Measurements from ENCODE around the gene P2RY8.
"Not testable (repeated sequence)": the region's sequence is repeated elsewhere in the genome, so short reads cannot be mapped to it uniquely, and the experiment has no call there.

The P2RY8 gene

DNA sequence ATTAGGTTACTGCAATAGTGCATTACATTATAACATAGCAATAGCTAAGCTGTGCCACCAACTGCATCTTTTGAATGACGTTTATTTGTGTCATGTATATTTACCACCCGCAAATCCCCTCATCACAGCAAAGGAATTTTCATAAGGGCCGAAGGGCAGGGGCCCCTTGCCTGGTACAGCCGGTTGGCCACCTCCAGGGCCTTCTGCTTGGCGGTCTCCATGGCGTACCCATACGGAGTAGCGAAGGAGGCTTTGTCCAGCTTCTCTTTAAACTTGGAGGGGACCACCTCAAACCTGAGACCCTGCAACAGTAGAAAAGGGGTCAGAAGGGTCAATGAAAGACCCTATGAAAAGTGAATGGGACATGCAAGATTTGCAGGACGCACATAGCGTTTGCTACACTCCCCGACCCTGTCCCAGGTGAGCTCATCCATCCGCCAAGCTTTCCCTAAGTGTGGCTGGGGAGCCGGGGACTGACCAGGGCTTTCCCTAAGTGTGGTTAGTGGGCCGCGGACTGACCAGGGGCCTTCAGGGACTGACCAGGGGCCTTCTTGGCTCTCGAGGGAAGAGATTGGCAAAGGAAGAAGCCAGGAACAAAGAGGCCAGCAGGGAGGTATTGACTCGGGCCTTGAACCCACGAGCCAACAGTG is 94.8 kb downstream of the P2RY8 start:
- DNase-seq = no peak

DNA sequence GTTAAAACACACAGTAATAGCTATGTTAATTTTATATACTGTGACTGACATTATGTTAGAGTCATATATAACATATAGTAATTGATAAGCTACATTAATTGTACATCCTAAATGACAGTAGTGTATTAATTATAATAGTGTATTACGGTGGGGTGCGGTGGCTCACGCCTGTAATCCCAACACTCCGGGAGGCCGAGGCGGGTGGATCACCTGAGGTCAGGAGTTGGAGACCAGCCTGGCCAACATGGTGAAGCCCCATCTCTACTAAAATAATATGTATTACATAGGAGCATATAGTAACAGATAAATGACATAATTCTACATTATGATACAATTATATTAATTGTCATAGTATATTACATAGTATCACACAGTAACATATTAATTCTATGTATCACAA is 96.5 kb downstream of the P2RY8 start:
- DNase-seq = no peak

DNA sequence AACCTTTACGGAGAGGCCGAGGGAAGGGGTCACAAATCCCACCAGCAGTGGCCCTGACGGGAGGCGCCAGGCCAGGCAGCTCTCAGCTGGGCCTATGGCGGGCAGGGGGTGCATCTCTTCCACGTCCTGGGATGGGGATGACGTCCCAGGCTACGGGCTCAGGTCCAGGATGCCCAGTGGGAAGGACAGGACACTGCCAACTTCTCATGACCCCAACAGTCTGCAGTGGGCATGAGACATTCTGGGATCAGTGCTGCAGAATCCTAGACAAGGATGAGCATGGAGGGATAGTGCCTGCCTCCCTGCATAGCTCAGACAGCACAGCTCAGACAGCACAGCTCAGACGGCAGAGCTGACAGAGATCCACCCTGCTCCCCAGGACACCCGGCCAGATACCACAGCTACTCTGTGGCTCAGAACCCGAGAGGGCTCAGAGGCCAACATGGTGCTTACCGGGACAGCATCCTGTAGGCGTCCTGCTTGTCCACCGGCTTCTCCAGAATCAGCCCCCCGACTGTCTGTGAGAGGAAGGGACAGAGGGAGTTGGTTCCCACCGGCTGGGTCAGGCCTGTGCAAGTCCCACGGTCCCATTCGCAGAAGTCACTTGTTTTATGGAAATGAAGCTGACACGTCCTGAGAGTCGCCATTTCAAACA is 101.6 kb downstream of the P2RY8 start:
- DNase-seq = no peak

DNA sequence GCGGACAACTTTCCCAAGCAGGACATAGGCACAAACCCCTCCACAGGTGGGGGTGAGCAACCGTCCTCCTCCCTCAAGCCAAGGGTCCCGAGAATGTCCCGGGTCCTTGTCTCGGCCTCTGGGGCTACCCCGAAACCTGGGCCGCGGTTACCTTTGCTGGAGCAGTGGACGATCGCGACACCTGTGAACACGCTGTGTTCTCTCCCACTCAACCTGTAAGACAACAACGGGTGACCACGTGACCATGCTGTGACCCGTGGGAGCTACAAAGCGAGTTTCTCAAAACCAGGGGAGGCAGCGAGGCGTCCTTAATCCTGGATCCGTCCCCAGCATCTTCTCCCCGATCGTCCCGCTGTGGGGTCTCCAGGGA is 102.1 kb downstream of the P2RY8 start:
- no peak for DNase-seq

DNA sequence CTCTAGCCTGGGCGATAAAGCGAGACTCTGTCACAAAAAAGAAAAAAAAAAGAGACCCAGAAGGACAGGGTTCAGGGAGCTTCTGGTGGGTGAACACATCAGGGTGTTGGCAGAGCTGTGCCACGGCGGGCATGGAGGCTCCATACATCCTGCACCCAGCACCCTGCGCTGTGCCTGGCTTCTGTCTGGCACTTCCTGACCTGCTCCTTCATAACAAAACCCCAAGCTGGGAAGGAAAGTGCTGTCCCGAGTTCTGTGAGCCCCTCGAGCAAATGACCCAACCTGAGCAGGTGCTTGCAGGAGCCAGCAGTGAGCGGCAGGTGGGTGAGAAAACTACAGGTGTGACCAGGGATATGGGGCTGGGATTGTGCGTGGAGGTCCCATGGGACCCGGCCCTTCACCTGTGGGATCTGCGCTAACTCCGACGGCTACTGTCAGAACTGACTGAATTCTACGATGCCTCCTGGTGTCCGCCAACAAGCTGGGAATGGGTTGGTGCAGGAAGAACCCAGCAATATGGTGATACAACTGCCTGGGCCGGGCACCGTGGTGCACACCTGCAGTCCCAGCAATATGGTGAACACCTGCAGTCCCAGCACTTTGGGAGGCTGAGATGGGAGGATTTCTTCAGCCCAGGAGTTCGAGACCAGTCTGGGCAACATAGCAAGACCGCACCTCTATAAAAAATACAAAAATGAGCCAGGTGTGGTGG is 103.2 kb downstream of the P2RY8 start:
- no peak for DNase-seq

DNA sequence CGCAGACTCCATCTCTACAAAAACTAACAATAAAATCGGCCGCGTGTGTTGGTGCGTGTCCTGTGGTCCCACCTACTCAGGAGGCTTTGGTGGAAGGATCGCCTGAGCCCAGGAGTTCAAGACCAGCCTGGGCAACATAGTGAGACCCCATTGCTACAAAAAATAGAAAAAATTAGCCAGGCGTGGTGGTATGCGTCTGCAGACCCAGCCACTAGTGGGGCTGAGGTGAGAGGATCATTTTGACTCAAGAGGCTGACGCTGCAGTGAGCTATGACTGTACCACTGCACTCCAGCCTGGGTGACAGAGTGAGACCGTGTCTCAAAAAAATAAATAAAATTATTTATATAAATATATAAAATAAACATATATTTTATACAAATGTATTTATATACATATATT is 106.5 kb downstream of the P2RY8 start:
- DNase-seq = peak; percentile 50

DNA sequence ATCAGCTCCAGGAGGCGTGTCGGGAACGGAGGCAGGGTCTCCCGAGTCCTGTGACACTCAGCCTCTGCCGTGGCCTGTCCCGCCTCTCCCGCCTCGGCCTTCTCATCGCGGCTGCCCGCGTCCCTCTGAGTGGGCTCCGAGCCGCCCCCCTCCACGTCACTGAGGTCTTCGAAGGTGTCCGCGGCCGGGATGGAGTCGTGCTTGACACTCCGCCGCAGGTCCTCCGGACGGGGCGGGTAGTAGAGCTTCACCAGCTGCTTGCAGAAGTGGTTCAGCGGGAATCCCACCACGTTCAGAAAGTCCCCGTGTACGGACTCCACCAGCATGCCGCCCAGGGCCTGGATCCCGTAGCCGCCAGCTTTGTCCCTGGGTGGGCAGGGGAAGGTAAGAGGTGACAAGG is 109.2 kb downstream of the P2RY8 start:
- no peak for DNase-seq

DNA sequence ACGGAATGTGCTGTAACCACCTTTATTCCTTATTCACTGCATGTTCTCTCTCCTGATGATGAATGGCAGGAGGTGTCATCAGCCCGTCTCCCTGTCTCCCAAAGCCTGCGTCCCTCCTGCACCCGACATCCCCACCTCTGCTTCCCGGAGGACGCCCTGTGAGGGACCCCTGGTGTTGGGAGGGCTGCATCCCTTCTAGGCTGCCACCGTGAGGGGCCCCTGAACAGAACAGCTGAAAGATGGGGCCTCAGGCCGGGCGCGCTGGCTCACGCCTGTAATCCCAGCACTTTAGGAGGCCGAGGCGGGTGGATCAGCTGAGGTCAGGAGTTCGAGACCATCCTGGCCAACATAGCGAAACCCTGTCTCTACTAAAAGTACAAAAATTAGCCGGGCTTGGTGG is 110.7 kb downstream of the P2RY8 start:
- DNase-seq = not testable (repeated sequence)

DNA sequence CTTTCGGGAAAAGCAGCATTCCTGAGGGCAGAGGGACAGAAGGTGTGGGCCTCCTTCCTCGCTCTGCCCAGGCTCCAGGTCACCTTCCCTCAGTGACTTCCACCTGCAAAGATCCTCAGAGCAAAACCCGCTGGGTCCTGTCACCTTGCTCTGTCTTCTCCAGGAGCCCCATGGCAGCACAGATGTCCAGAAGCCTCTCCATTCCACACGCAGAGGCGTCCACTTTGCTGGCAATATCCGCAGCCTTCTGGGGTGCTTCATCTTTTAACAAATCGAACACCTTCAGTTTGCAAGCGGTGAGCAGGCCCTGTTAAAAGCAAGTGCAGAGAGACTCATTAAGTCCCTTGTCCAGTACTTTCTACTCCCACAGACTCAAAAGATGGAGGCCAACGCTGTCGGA is 111.6 kb downstream of the P2RY8 start:
- DNase-seq = no peak

DNA sequence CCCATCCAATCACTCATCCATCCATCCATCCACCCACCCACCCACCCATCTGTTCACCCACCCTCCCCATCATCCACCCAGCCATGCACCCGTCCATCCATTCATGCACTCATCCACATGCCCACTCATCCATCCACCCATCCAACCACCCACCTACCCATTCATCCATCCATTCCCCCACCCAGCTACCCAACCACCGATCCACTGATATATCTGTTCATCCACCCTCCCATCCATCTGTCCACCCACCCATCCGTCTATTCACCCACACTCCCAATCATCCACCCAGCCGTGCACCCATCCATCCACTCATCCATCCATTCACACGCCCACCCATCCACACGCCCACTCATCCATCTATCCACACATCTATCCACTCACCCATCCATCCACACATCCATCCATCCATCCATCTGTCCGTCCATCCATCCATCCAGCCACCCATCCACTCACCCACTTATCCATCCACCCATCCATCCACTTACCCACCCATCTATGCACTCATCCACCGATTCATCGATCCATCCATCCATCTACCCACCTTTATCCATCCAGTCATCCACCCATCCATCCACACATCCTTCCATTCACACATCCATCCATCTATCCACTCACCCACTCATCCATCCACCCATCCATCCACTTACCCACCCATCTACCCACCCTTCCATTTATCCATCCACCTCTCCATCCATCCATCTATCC is 112.7 kb downstream of the P2RY8 start:
- no peak for DNase-seq

DNA sequence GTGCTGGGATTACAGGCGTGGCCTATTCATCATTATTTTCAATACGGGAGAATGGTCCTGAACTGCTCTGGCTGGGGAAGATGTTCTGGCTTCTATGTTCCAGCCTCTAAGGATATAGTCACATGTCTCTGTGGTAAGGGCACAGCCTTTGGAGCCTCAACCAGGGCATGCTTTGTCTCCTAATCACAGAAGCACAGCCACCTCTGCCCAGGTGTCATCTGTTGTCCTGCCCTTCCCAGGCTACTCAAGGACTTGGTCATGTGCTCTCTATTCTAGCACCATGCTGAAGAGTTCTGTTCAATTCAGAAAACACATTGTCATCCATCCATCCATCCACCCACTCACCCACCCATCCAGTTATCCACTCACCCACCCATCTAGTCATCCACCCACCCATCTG is 113.8 kb downstream of the P2RY8 start:
- no peak for DNase-seq

DNA sequence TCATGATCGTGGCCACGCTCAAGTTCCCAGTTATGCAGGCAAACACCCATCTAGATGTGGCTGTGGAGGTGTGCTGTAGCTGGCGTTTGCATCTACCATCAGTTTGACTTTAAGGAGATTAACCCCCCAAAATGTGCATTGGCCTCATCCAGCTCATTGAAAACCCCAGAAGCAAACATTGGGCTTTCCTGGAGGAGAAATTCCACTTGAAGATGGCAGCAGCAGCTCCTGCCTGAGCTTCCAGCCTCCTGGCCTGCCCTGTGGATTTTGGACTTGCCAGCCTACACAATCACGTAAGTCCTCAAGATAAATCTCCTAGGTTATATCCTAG is 114.9 kb downstream of the P2RY8 start:
- DNase-seq = no peak

DNA sequence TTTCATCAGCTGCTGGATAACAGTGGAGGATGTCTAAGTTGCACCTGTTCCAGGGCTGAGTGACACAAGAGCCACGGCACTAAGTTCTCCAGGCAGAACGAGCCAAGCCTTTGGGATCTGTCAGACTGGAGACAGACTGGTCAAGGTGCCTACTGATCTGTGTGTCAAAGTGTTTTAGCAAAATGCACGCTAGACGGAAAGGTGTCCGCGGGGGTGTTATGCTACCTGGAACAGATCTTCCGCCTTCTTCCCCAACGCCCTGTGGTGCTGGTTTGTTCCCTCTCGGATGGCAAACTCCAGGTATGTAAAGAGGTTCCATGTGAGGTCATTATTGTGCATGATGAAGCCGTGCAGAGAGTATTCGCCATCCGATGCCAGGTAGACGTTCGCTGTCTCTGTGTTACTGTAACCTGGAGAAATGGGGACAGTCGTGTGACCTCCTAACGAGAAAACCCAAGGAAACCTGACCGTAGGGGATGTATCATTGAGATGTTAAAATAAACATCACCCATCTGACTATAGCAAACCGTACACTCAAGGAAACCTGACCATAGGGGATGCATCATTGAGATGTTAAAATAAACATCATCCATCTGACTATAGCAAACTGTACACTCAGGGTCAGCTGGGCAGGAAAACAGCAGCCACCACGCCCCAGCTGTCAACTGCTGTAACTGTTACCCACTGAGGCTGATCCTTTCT is 115.4 kb downstream of the P2RY8 start:
- no peak for DNase-seq

DNA sequence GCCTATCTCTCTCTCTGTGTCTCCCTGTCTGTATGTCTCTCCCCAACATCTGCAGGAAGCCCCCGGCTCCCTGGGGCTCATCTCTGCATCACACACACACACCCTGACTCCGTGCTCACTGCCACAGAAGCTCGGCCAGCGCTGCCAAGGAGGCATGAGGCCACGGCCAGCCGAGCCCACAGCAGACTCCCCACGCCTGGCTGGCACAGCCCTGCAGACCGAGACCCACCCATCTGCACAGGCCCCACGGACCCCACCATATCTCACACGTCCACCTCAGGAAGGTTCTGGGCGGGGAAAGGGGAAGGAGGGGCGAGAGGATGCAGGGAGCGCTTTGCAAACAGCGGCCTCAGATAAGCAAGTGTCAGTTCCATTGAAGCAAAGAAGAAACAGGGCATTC is 116.6 kb downstream of the P2RY8 start:
- no peak for DNase-seq

DNA sequence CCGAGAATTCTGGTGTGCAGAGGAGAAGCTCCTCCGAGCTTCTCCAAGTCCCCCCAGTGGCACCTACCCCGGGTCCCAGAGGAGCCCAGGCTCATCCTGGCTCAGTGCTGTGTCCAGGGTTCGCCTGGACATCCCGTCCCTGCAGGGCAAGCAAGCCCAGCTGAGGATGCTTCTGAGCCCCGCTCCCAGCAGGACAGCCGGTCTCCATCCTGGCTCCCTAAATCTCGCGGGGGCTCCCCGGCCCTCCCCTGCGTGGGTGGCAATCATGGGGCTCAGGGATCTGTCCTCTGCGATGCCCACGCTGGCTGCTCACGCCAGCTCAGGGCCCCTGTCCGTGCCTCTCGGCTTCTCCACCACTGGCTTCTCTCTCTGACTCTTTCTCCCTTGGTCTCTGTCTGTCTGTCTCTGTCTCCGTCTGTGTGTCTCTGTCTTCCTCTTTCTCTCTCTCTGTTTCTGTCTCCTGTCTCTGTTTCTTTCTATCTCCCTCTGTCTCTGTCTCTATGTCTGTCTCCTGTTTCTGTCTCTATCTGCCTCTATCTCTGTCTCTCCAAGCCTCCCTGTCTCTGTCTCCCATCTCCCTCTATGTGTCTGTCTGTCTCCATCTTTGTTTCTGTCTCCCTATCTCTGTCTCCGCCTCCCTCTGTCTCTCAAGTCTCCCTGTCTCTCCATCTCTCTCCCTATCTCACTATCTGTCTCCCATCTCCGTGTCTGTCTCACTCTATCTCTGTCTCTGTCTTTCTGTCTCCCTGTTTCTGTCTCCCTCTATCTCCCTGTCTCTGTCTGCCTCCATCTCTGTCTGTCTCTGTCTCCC is 117.2 kb downstream of the P2RY8 start:
- DNase-seq = no peak

DNA sequence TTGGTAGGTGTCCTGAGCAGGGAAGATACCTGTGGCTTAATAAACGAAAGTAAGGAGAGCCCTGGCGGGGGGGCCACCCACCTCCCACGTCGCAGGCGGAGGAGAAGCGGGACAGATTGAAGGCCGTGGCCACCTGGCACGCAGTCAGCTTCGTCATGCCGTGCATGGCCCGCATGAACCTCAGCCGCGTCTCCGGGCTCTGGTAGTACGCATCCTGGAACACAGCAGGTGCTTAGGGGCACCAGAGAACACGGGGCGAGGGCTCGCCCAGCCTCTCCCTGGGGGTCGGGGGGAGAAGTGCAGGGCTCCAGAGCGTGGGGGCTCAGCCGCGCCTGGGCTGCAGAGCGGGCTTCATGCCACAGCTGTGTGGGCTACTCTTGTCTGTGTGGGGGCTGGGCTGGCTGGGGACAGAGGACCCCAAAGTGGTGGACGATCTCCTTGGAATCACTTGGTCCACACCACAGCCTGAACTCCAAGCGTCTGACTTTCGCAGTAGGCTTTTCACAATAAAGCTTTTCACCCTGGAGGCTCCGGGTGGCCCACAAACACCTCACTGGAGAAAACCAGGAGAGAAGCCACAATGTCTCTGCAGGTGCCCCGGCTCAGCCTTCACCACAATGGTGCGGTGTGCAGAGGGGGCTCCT is 118.0 kb downstream of the P2RY8 start:
- DNase-seq = no peak

DNA sequence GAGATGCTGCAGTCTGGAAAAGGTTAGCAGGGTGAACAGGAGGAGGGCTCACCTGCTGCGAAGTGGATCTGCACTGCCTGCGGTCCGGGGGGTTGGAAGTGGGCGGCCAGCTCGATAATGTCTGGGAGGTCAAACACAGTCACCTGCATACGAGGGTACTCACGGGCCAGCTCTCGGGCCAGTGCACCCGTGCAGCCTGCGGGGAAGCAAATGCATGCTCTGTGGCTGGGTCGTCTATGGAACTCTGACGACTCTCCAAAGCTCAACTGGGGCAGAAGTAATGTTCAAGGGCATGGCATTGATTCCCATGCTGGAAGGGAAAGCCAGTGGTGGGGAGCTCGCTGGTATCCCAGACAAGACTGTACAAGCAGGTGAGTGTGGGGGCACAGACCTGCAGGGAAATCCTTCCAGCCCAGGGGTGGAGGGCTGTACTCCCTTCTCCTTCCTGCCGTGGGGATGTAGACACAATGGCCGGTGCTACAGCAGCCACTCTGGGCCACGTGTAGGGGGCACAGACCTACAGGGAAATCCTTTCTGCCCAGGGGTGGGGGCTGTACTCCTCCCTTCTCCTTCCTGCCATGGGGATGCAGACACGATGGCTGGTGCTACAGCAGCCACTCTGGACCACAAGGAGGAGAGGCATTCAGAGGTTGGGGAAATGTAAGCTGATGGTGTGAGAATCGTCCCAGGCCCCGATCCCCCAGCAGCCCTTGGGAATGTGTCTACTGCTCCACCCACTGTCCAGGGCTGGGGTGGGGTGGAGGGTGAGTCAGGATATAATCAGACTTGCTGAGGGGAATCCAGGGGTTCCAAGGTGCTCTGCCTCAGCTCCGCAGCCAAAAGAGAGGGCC is 118.8 kb downstream of the P2RY8 start:
- no peak for DNase-seq

DNA sequence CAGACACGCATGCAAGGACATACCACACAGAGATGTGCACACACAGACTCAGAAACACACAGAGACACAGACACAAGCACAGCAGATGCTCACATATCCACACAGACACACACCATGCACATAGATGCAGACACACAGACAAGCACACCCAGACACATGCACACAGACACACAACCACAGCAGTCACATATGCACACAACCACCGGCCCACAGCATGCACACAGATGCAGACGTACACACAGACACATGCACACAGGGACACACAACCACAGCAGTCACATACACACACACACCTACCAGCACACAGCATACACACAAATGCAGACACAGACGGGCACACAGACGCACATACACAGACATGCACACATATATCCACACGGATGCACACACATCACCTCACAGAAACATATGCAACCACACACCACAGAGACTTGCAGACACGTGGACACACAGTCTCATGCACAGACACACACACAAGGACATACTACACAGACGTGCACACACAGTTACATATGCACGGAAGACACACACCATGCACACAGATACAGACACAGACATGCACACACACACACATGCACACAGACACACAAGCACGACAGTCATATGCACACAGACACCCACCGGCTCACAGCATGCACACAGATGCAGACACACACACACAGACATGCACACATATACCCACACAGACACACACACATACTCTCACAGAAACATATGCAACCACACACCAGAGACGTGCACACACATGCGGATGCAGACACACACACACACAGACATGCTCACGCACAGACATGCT is 119.8 kb downstream of the P2RY8 start:
- DNase-seq = no peak

DNA sequence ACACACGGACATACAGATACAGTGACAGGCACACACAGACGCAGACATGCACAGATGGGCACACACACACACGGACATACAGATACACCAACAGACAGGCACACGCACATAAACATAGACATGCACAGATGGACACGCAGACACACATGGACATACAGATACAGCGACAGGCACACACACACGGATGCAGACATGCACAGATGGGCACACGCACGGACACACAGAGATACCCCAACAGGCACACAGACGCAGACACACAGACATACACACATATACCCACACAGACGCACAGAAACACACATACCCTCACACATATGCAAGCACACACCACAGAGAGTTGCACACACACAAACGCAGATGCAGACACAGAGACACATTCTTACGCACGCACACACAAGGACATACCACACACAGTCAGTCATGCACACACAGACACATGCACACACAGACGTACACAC is 120.6 kb downstream of the P2RY8 start:
- no peak for DNase-seq

Data from activated CD4-positive, alpha-beta T cell treated with anti-CD3 and anti-CD28 coated beads, Interleukin-2, Interleukin-6, amounts not matched to agents 100 ng/mL and 50 ng/mL, durations not matched to agents 16 hours and 8 hours (primary cell).